Ectodermal cell (in vitro differentiated cells): ENCODE data around the gene TMEM255B.

Experiments
- H3K27ac ChIP-seq: 2 replicates; pipeline ENCODE4 v1.7.0; 2013; ENCODE audit warnings: mild to moderate bottlenecking, low read depth, low read length; ENCODE audit not compliant: insufficient read depth, poor library complexity, severe bottlenecking
- H3K27me3 ChIP-seq: 2 replicates; pipeline ENCODE4 v1.7.0; 2013; ENCODE audit warnings: mild to moderate bottlenecking, low read length; ENCODE audit not compliant: insufficient read depth, control insufficient read depth, poor library complexity, severe bottlenecking
- H3K36me3 ChIP-seq: one replicate; pipeline ENCODE4 v1.7.0; 2013; ENCODE audit warnings: low read length; ENCODE audit not compliant: control insufficient read depth, insufficient read depth
- H3K4me1 ChIP-seq: one replicate; pipeline ENCODE4 v1.7.0; 2013; ENCODE audit warnings: low read length; ENCODE audit not compliant: control insufficient read depth, insufficient read depth
- H3K4me3 ChIP-seq: 2 replicates; pipeline ENCODE4 v1.7.0; 2013; ENCODE audit warnings: low read depth, low read length, control low read depth; ENCODE audit not compliant: insufficient read depth
- H3K9me3 ChIP-seq: 2 replicates; pipeline ENCODE4 v1.7.0; 2013; ENCODE audit warnings: mild to moderate bottlenecking, low read length, moderate library complexity; ENCODE audit not compliant: control insufficient read depth
- WGBS, 2 experiments: methylation state at CpG; one replicate each; pipeline ENCODE4 v1.1.7; 2013; ENCODE audit warnings: missing lambda C conversion rate in 2 of 2; 5-methylcytosine and 5-hydroxymethylcytosine counted together

The TMEM255B gene

GRCh38 chr13:113836768-113837559 lies 77.9 kb downstream of the TMEM255B start:
- no peaks in the 10 kb centered on the region for H3K27me3 ChIP-seq
- no peaks in the 10 kb centered on the region for H3K36me3 ChIP-seq
- WGBS, 2 experiments = 88 to 89% methylated on average over 19 of the region's 19 CpGs
- H3K27ac ChIP-seq = no peak overlapping the region
- peaks cover 17% of the 10 kb centered on the region for H3K4me1 ChIP-seq
- H3K4me3 ChIP-seq = no peak overlapping the region
- no peaks in the 10 kb centered on the region for H3K9me3 ChIP-seq

- H3K4me1 ChIP-seq = peaks cover 17% of the 10 kb centered on the region
- no peaks in the 10 kb centered on the region for H3K9me3 ChIP-seq
- WGBS, 2 experiments = 72 to 80% methylated on average over 16 of the region's 16 CpGs
- H3K4me3 ChIP-seq = no peak overlapping the region
- no peak overlapping the region for H3K27ac ChIP-seq
- no peaks in the 10 kb centered on the region for H3K27me3 ChIP-seq
- H3K36me3 ChIP-seq = no peaks in the 10 kb centered on the region
These were observed 78.7 kb downstream of the TMEM255B start for GRCh38 chr13:113837560-113838355.

GRCh38 chr13:113838711-113839201 lies 79.7 kb downstream of the TMEM255B start:
- H3K4me3 ChIP-seq = no peak overlapping the region
- no peaks in the 10 kb centered on the region for H3K27me3 ChIP-seq
- H3K9me3 ChIP-seq = no peaks in the 10 kb centered on the region
- peaks cover 17% of the 10 kb centered on the region for H3K4me1 ChIP-seq
- no peak overlapping the region for H3K27ac ChIP-seq
- WGBS, 2 experiments = 86 to 88% methylated on average over 8 of the region's 8 CpGs
- H3K36me3 ChIP-seq = no peaks in the 10 kb centered on the region

- H3K36me3 ChIP-seq = no peaks in the 10 kb centered on the region
- H3K4me1 ChIP-seq = peaks cover 17% of the 10 kb centered on the region
- no peak overlapping the region for H3K27ac ChIP-seq
- H3K4me3 ChIP-seq = no peak overlapping the region
- H3K9me3 ChIP-seq = no peaks in the 10 kb centered on the region
- WGBS, 2 experiments = 89 to 91% methylated on average over 24 of the region's 24 CpGs
- H3K27me3 ChIP-seq = no peaks in the 10 kb centered on the region
These were observed 80.6 kb downstream of the TMEM255B start for GRCh38 chr13:113839536-113840204.

GRCh38 chr13:113840541-113841352 lies 81.7 kb downstream of the TMEM255B start:
- WGBS, 2 experiments = 90% methylated on average over 35 of the region's 35 CpGs
- Histone ChIP-seq H3K4me1 (peaks cover 17% of the 10 kb centered on the region), H3K27me3 (no peaks in the 10 kb centered on the region), H3K36me3 (no peaks in the 10 kb centered on the region), H3K4me3 (no peak overlapping the region), H3K27ac (no peak overlapping the region), H3K9me3 (no peaks in the 10 kb centered on the region)

GRCh38 chr13:113841353-113841650 lies 82.3 kb downstream of the TMEM255B start:
- H3K9me3 ChIP-seq = no peaks in the 10 kb centered on the region
- H3K4me1 ChIP-seq = peaks cover 17% of the 10 kb centered on the region
- H3K36me3 ChIP-seq = no peaks in the 10 kb centered on the region
- H3K27me3 ChIP-seq = no peaks in the 10 kb centered on the region
- H3K27ac ChIP-seq = no peak overlapping the region
- H3K4me3 ChIP-seq = no peak overlapping the region
- 89 to 90% methylated on average over 15 of the region's 15 CpGs for WGBS, 2 experiments

GRCh38 chr13:113842336-113843062 lies 83.5 kb downstream of the TMEM255B start:
- 95% methylated on average over 29 of the region's 29 CpGs for WGBS, 2 experiments
- H3K27me3 ChIP-seq = no peaks in the 10 kb centered on the region

GRCh38 chr13:113843063-113843654 lies 84.1 kb downstream of the TMEM255B start:
- Histone ChIP-seq H3K9me3 (no peaks in the 10 kb centered on the region), H3K27ac (no peak overlapping the region), H3K4me3 (no peak overlapping the region), H3K36me3 (no peaks in the 10 kb centered on the region), H3K27me3 (no peaks in the 10 kb centered on the region), H3K4me1 (peaks cover 5% of the 10 kb centered on the region)
- 93 to 94% methylated on average over 30 of the region's 30 CpGs for WGBS, 2 experiments

More at GRCh38 chr13:113842336-113843062, 83.5 kb downstream of the TMEM255B start:
- Histone ChIP-seq H3K4me3 (no peak overlapping the region), H3K9me3 (no peaks in the 10 kb centered on the region), H3K4me1 (peaks cover 12% of the 10 kb centered on the region), H3K36me3 (no peaks in the 10 kb centered on the region), H3K27ac (no peak overlapping the region)
